Measurements from ENCODE around the gene HMGA1. TPM values are rescaled to one million over a fixed set of nuclear protein-coding genes. Genes with fewer than 3 reads are reported as not detected.

Gene HMGA1
- total and polyA plus RNA-seq, 2 experiments from 2014 or later, result 1,411 to 2,052 TPM

GRCh38 chr6:34196833-34197195 lies 39.9 kb upstream of the HMGA1 start:
- no peak overlapping the region for H3K4me3 Mint-ChIP-seq
- ATAC-seq (peak; percentile 19; the same call in 2 of the 3 replicates), DNase-seq (ENCODE audit: low spot score) (peak; percentile 38)
- Histone ChIP-seq H3K27me3 (ENCODE audit: insufficient read depth) (0 out of 2 replicates have a peak, but pooled peaks cover 5% of the 10 kb centered on the region), H3K4me1 (ENCODE audit: insufficient read depth) (no peaks in the 10 kb centered on the region; the same call in 1 of the 2 replicates), H3K36me3 (ENCODE audit: insufficient read depth) (no peaks in the 10 kb centered on the region), H3K9me2 (ENCODE audit: insufficient read depth) (no peaks in the 10 kb centered on the region), H3K79me2 (replicated peaks; ENCODE audit: insufficient read depth) (no peaks in the 10 kb centered on the region), H3K27ac (ENCODE audit: low read depth) (no peak overlapping the region), H3K4me2 (peak overlapping the region; percentile 76), H3F3A (replicated peaks; ENCODE audit: low read depth) (peaks cover 15% of the 10 kb centered on the region; the same call in 1 of the 2 replicates), H4K20me1 (replicated peaks; ENCODE audit: insufficient read depth) (no peaks in the 10 kb centered on the region), H2AFZ (peak overlapping the region; percentile 98), H3K4me3 (peak overlapping the region; percentile 47)
- H3K27ac Mint-ChIP-seq, result no peak overlapping the region
- peaks cover 10% of the 10 kb centered on the region for H3K36me3 Mint-ChIP-seq (ENCODE audit: low read depth)
- peaks cover 14% of the 10 kb centered on the region for H3K9me3 Mint-ChIP-seq
- peaks cover 12% of the 10 kb centered on the region for H3K27me3 Mint-ChIP-seq (ENCODE audit: insufficient read depth, low read depth, poor library complexity)
- peaks cover 23% of the 10 kb centered on the region for H3K4me1 Mint-ChIP-seq
- TF ChIP-seq ZNF462 (CRISPR knock-in tag; IDR thresholded peaks at IDR 0.05), result no peak
- TF ChIP-seq REST (IDR thresholded peaks at IDR 0.05; ENCODE audit: unreplicated experiment), result no peak
- no peak for TF ChIP-seq ZNF114 (CRISPR knock-in tag; IDR thresholded peaks at IDR 0.05)
- TF ChIP-seq EZH2 (IDR thresholded peaks at IDR 0.05; ENCODE audit: low read depth, unreplicated experiment), result no peak
- TF ChIP-seq STAT1 (IDR thresholded peaks at IDR 0.05; ENCODE audit: unreplicated experiment), result no peak
- no peak for TF ChIP-seq EZH2phosphoT487 (IDR thresholded peaks at IDR 0.05; ENCODE audit: unreplicated experiment)
- TF ChIP-seq ZNF331 (CRISPR knock-in tag; IDR thresholded peaks at IDR 0.05; ENCODE audit: low read depth), result no peak
- TF ChIP-seq NANOG (IDR thresholded peaks at IDR 0.05; ENCODE audit: borderline replicate concordance), result no peak
